Activated naive CD4-positive, alpha-beta T cell treated with anti-CD3 and anti-CD28 coated beads, Interleukin-2, amount 50 U/mL, for 24 hours (primary cell): ENCODE results near the gene ELFN1.

ENCODE experiments used
- H3K27ac Mint-ChIP-seq: one replicate; pipeline ENCODE4 v1.8.0; 2021; ENCODE audit warnings: mild to moderate bottlenecking, mixed read lengths
- H3K27me3 Mint-ChIP-seq: one replicate; pipeline ENCODE4 v1.8.0; 2021; ENCODE audit warnings: mixed read lengths
- H3K36me3 Mint-ChIP-seq: one replicate; pipeline ENCODE4 v1.8.0; 2021; ENCODE audit warnings: mixed read lengths
- H3K4me1 Mint-ChIP-seq: one replicate; pipeline ENCODE4 v1.8.0; 2021; ENCODE audit warnings: mixed read lengths
- H3K4me3 Mint-ChIP-seq: one replicate; pipeline ENCODE4 v1.8.0; 2021; ENCODE audit warnings: mild to moderate bottlenecking, mixed read lengths
- H3K9me3 Mint-ChIP-seq: one replicate; pipeline ENCODE4 v1.8.0; 2021; ENCODE audit warnings: mixed read lengths

Gene ELFN1

DNA sequence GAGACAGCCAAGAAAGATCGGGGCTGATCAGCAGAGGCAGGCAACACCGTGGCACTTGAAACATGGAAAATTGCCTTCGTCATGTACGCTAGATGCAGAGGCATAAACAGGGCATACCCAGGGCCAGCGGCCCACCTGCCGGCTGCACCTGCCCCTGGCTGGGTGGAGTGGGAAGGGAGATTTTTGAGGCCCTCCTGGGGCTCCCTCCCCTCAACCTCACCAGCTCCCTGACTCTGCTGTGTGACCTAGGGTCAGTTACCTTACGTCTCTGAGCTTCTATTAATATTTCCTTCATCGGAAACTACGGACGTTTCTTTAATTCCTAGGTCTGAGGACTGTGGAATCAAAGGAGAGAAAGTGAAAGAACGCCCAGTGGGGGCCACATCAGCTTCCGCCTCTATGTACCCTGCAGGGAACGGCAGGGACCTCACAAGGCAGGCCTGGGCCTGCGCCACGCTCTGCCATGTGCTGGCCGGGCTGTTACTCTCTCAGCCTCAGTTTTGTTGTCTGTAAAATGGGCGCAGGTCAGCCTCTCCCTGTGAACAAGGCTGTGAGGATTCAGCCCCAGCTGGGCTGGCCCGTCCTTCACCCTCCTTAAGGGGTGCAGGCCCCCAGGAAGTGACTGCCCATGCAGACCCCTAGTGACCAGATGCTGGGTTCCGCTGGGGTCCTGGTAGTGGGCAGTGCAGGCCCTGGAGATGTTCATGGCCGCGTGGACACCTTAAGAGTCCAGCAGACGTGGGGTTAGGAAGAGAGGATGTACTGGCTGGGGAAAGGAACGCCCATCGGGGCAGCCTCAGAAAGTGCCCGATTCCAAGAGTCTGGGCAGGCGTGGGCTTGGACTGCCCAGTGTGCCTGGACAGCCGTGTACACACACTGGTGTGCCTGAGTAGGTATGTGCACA lies 22.7 kb downstream of the ELFN1 start:
- Mint-ChIP-seq H3K27ac (no peak overlapping the region), H3K4me1 (no peaks in the 10 kb centered on the region), H3K9me3 (peaks cover 10% of the 10 kb centered on the region), H3K27me3 (peaks cover 10% of the 10 kb centered on the region), H3K4me3 (no peak overlapping the region), H3K36me3 (no peaks in the 10 kb centered on the region)

GRCh38 chr7:1693419-1693990 lies 23.4 kb downstream of the ELFN1 start:
- Mint-ChIP-seq H3K36me3 (no peaks in the 10 kb centered on the region), H3K9me3 (peaks cover 6% of the 10 kb centered on the region), H3K27ac (no peak overlapping the region), H3K4me1 (no peaks in the 10 kb centered on the region), H3K4me3 (no peak overlapping the region), H3K27me3 (peaks cover 8% of the 10 kb centered on the region)

- peaks cover 4% of the 10 kb centered on the region for H3K27me3 Mint-ChIP-seq
- no peak overlapping the region for H3K4me3 Mint-ChIP-seq
- H3K36me3 Mint-ChIP-seq = no peaks in the 10 kb centered on the region
- H3K9me3 Mint-ChIP-seq = peaks cover under 1% of the 10 kb centered on the region
- H3K27ac Mint-ChIP-seq = no peak overlapping the region
- no peaks in the 10 kb centered on the region for H3K4me1 Mint-ChIP-seq
Observed at GRCh38 chr7:1693991-1694524, 24.0 kb downstream of the ELFN1 start.

DNA sequence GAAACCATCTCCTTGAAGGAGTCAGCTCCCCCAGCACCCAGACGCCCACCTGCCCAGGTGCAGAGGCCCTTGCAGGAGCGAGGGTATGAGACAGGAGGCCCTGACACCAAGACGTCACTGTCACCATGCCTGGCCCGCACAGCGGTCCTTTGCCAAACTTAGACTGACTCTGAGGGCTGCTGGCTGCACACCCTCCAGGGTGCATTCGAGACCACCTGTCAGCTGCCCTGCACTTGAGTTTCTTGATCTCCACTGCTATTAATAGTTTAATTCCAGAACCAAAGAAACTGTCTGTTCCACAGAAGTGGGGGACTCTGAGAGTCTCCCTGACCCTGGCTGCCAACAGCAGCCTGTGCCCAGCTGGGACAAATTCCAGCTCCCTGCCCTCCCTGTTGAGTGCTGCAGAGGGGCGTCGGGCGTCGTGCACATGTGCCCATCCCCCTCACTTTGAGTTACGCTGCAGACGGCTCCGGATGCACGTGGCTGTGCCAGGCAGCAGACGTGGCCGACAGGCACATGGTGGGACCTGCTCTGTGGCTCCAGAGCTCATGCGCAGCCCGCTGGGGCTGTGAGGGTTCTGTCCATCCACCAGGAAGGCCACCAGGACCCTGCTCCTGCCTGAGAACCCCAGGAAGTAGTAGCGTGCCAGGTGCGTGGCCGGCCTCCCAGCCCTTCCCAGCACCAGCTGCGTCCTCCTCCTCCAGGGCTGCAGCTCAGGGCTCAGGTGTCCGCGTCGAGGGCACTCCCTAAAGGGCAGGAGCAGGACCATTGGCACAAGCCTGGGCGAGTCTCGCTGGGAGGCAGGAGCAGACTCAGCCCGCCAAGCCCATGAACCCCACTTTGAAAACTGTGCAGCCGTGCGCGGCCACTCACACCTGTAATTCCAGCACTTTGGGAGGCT lies 24.8 kb downstream of the ELFN1 start:
- Mint-ChIP-seq H3K4me1 (no peaks in the 10 kb centered on the region), H3K9me3 (no peaks in the 10 kb centered on the region), H3K4me3 (no peak overlapping the region), H3K27me3 (peaks cover 3% of the 10 kb centered on the region), H3K36me3 (no peaks in the 10 kb centered on the region), H3K27ac (no peak overlapping the region)

- no peaks in the 10 kb centered on the region for H3K27me3 Mint-ChIP-seq
- no peaks in the 10 kb centered on the region for H3K4me1 Mint-ChIP-seq
- no peak overlapping the region for H3K27ac Mint-ChIP-seq
Observed at GRCh38 chr7:1695800-1696454, 25.9 kb downstream of the ELFN1 start.

DNA sequence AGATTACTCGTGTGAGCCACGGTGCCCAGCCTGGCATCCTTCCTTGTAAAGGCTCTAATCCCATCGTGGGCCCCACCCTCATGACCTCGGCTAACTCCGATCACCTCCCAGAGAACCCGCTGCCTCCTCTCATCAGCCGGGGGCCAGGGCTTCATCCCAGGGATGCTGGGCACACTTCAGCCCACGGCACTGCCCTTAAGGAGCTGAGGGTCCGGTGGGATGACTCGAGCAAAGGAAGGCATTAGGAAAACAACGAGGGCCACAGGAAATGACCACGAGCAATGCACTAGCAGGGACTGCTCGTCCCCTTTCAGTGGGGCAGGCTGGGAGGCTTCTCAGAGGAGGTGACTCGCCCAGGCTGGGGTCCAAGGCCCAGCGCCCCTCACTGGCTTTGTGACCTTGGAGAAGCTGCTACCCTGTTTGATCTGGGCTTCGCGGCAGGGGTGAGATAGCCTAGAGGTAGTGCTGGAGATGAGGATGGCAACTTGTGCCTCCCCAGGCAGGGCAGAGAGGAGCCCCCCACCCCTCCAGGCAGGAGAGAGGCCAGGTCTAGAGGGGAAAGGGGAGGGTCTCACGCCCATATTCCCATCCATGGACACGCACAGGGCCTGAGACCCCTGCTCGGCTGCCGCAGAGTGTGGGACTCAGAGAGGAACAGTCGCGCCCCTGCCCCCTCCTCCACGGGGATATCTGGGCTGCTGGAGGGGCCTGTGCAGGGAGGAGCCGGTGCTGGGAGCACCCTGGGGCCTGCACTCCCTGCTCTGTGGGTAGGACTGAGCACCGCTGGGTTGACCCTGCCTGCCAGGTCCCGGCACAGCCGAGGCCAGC lies 26.8 kb downstream of the ELFN1 start:
- no peaks in the 10 kb centered on the region for H3K27me3 Mint-ChIP-seq
- H3K4me1 Mint-ChIP-seq = no peaks in the 10 kb centered on the region
- H3K27ac Mint-ChIP-seq = no peak overlapping the region
- no peaks in the 10 kb centered on the region for H3K36me3 Mint-ChIP-seq
- no peaks in the 10 kb centered on the region for H3K9me3 Mint-ChIP-seq
- H3K4me3 Mint-ChIP-seq = no peak overlapping the region

More at GRCh38 chr7:1695800-1696454, 25.9 kb downstream of the ELFN1 start:
- Mint-ChIP-seq H3K4me3 (no peak overlapping the region), H3K36me3 (no peaks in the 10 kb centered on the region), H3K9me3 (no peaks in the 10 kb centered on the region)

GRCh38 chr7:1697499-1698125 lies 27.5 kb downstream of the ELFN1 start:
- Mint-ChIP-seq H3K27me3 (no peaks in the 10 kb centered on the region), H3K36me3 (no peaks in the 10 kb centered on the region), H3K4me1 (no peaks in the 10 kb centered on the region), H3K27ac (no peak overlapping the region), H3K9me3 (peaks cover 1% of the 10 kb centered on the region), H3K4me3 (no peak overlapping the region)

DNA sequence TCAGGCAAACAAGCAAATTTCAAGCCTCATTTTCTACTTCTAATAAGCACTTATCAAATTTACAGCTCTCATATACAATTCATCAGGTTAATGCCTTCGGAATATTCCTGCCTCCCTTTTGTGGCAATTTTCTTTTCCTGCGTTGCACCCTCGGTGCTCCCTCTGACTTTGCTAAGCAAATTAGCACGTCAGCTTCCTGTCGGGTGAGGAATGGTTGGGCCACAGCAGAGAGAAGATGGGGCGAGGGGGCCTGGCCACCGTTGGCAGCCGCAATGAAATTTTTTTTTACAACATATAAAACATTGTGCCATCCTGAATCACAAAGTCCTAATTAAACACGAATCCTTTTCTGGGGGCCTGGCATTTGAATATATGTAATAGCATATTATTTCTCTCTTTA lies 28.1 kb downstream of the ELFN1 start:
- no peak overlapping the region for H3K27ac Mint-ChIP-seq
- no peak overlapping the region for H3K4me3 Mint-ChIP-seq
- peaks cover 2% of the 10 kb centered on the region for H3K27me3 Mint-ChIP-seq
- H3K36me3 Mint-ChIP-seq = peaks cover 1% of the 10 kb centered on the region
- H3K4me1 Mint-ChIP-seq = no peaks in the 10 kb centered on the region
- H3K9me3 Mint-ChIP-seq = peaks cover 4% of the 10 kb centered on the region

GRCh38 chr7:1698951-1699350 lies 28.9 kb downstream of the ELFN1 start:
- no peak overlapping the region for H3K4me3 Mint-ChIP-seq
- H3K9me3 Mint-ChIP-seq = peaks cover 4% of the 10 kb centered on the region
- H3K4me1 Mint-ChIP-seq = no peaks in the 10 kb centered on the region
- peaks cover 2% of the 10 kb centered on the region for H3K36me3 Mint-ChIP-seq
- peaks cover 4% of the 10 kb centered on the region for H3K27me3 Mint-ChIP-seq
- no peak overlapping the region for H3K27ac Mint-ChIP-seq

DNA sequence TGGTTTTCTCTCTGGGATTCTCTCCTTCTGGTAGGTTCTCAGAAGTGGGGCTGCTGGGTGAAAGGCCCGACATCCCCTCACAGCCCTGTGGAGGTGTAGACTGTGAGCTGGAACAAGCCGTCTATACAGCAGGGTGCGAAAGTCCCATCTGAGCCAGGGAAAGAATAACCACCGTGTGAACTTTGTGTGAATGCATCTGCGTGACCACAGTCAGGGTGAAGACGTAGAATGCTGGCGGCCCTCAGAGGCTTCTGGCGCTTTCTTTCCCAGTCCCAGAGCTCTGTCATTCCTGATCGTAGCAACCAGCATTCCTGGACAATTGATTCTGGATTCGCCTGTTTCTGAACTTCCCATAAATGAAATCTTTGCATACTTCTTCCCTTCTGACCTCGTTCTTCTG lies 30.0 kb downstream of the ELFN1 start:
- Mint-ChIP-seq H3K27ac (no peak overlapping the region), H3K36me3 (peaks cover 2% of the 10 kb centered on the region), H3K27me3 (peaks cover 4% of the 10 kb centered on the region), H3K9me3 (peaks cover 4% of the 10 kb centered on the region), H3K4me3 (no peak overlapping the region), H3K4me1 (no peaks in the 10 kb centered on the region)

DNA sequence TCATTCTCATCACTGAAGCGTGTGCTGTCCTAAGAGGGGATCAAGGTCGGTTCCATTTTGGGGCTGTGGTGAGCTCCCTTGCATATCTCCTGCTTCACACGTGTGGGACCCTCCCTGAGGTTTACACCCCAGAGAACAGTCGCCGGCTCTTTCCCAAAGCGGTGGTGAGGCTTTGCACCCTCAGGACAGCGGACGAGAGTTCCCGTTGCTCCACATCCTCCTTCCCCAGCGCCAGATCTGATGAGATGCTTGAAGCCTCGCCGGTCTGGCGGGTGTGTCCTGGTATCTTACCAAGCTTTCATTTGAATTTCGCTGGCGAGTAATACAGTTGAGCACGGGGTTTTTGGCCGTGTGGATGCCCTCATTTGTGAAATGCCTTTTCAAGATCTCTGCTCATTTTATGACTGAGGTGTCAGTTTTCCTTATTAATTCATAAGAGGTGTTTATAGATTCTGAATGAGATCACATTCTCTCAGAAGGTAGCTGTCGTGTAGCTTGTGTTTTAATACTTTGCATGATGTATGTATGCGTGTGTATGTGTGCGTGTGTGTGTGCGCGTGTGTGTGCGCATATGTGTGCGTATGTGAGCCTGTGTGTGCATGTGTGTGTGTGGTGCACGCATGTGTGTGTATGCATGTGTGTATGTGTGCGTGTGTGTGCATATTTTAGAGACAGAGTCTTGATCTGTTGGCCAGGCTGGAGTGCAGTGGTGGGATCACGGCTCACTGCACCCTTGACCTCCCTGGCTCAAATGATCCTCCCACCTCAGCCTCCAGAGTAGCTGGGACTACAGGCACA lies 30.7 kb downstream of the ELFN1 start:
- Mint-ChIP-seq H3K9me3 (peaks cover 4% of the 10 kb centered on the region), H3K36me3 (peaks cover 2% of the 10 kb centered on the region), H3K27ac (no peak overlapping the region), H3K4me1 (no peaks in the 10 kb centered on the region), H3K27me3 (peaks cover 4% of the 10 kb centered on the region), H3K4me3 (no peak overlapping the region)

DNA sequence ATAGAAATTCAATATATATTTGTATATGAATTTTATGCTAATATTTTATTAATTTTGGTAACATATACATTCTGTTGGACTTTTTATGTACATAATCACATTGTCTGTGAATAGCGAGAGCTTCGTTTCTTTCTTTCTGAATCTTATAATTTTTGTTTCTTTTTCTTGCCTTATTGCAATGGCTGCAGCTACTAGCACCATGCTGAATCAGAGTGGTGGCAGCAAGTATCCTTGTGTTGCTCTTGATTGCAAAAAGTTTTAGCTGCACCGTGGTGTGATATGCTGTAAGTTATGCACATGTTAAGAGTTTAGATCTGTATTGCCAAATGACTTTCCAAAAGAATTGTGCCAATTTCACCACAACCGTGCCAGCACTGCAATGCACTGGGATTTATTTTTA lies 32.6 kb downstream of the ELFN1 start:
- Mint-ChIP-seq H3K36me3 (peaks cover 2% of the 10 kb centered on the region), H3K27ac (no peak overlapping the region), H3K4me1 (no peaks in the 10 kb centered on the region), H3K9me3 (peaks cover 4% of the 10 kb centered on the region), H3K4me3 (no peak overlapping the region), H3K27me3 (peaks cover 4% of the 10 kb centered on the region)

DNA sequence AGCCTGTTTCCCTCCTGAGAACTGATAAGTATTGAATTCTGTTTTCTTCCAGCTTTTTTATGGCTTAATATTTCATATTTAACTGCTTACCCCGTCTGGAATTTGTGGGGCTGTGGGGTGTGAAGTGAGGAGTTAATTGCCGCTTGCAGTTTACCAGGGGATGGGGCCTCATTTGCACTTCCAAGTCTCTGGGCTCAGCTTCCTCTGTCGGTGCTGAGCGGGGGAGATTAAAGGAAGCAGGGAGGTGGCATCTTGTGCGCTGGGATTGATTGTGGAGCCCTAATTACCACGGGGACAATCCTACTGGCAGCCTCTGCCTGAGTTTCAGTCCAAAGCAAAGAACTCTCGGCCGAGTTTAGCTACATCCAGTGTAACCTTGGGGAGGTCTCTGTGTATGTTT lies 33.4 kb downstream of the ELFN1 start:
- no peaks in the 10 kb centered on the region for H3K4me1 Mint-ChIP-seq
- H3K4me3 Mint-ChIP-seq = no peak overlapping the region
- peaks cover 4% of the 10 kb centered on the region for H3K9me3 Mint-ChIP-seq
- peaks cover 2% of the 10 kb centered on the region for H3K36me3 Mint-ChIP-seq
- no peak overlapping the region for H3K27ac Mint-ChIP-seq
- peaks cover 4% of the 10 kb centered on the region for H3K27me3 Mint-ChIP-seq
